HepG2 (cell line): Measurements from ENCODE around the gene TMEM8B. TPM values are rescaled to one million over a fixed set of nuclear protein-coding genes. Genes with fewer than 3 reads are reported as not detected.

Experiments used
- ATAD3A ChIP-seq: sonication (generic); formaldehyde crosslinking; IDR thresholded peaks from 2 replicates; pipeline ENCODE4 v1.4.0; 2020; ENCODE audit warnings: missing genetic modification reagents
- BORCS8-MEF2B ChIP-seq: sonication (generic); formaldehyde crosslinking; IDR thresholded peaks from 2 replicates; pipeline ENCODE4 v1.8.0; 2022; ENCODE audit warnings: mild to moderate bottlenecking, missing genetic modification reagents
- CBX1 ChIP-seq: IDR thresholded peaks from one replicate; pipeline ENCODE4 v1.6.1; 2016; ENCODE audit warnings: antibody characterized with exemption, low read depth
- FOSL2 ChIP-seq: sonication (generic); formaldehyde crosslinking; IDR thresholded peaks from 2 replicates; pipeline ENCODE4 v1.4.0; 2020; ENCODE audit warnings: missing genetic modification reagents
- GZF1 ChIP-seq: sonication (generic); formaldehyde crosslinking; IDR thresholded peaks from 2 replicates; pipeline ENCODE4 v1.5.1; 2020; ENCODE audit warnings: mild to moderate bottlenecking, missing genetic modification reagents
- HOMEZ ChIP-seq: IDR thresholded peaks from 2 replicates; pipeline ENCODE4 v1.6.1; 2016; ENCODE audit warnings: low read depth
- SOX6 ChIP-seq, 2 experiments: fragments of 450-650 bp in 1 of 2; sonication (generic) in 1 of 2; formaldehyde crosslinking in 1 of 2; IDR thresholded peaks; 2 replicates each; pipeline versions ENCODE4 v1.4.0 to v1.6.1; 2017 to 2020; ENCODE audit warnings: antibody characterized with exemption in 1 of 2, mild to moderate bottlenecking in 1 of 2, missing genetic modification reagents in 1 of 2
- TAF1 ChIP-seq: sonication (generic); formaldehyde crosslinking; IDR thresholded peaks from 2 replicates; pipeline ENCODE4 v1.4.0; 2020; ENCODE audit warnings: missing genetic modification reagents
- TERF1 ChIP-seq: sonication (generic); formaldehyde crosslinking; IDR thresholded peaks from 2 replicates; pipeline ENCODE4 v1.8.0; 2022; ENCODE audit warnings: mild to moderate bottlenecking, missing genetic modification reagents, moderate library complexity
- XRCC5 ChIP-seq: fragments of 200-400 bp; formaldehyde crosslinking; optimal IDR thresholded peaks from 2 replicates; pipeline ENCODE3; 2017; ENCODE audit warnings: mild to moderate bottlenecking, low read length
- ZBTB38 ChIP-seq: sonication (generic); formaldehyde crosslinking; IDR thresholded peaks from 2 replicates; pipeline ENCODE4 v1.5.1; 2020; ENCODE audit warnings: mild to moderate bottlenecking, missing genetic modification reagents
- ZNF160 ChIP-seq: sonication (generic); formaldehyde crosslinking; IDR thresholded peaks from 2 replicates; pipeline ENCODE4 v1.8.0; 2022; ENCODE audit warnings: mild to moderate bottlenecking, inconsistent platforms, missing genetic modification reagents
- ZSCAN22 ChIP-seq: sonication (generic); formaldehyde crosslinking; IDR thresholded peaks from 2 replicates; pipeline ENCODE4 v1.4.0; 2020; ENCODE audit warnings: mild to moderate bottlenecking, missing genetic modification reagents
- polyA plus RNA-seq, 8 experiments: library from polyadenylated mRNA; depleted of rRNA in 3 of 8; stranded (reverse) in 7 of 8; unstranded in 1 of 8; fragments of >200 nt; fragmentation: Illumina TruSeq in 4 of 8; extraction: Trizol in 4 of 8; gene quantifications; 2 replicates each; pipeline versions ENCODE4 v1.2.1 to v1.2.3, GENCODE V29; 2011 to 2016; ENCODE audit warnings: low read depth in 4 of 8, missing spikeins in 1 of 8, mixed read lengths in 1 of 8; ENCODE audit not compliant: insufficient read depth in 1 of 8
- total RNA-seq, 5 experiments: library from RNA; depleted of rRNA; stranded (reverse); fragments of >200 nt; fragmentation: Illumina TruSeq; extraction: Trizol; gene quantifications; 2 replicates each; pipeline ENCODE4 v1.2.3, GENCODE V29; 2016; ENCODE audit warnings: low read depth in 1 of 5
- TF ChIP-seq, protein P1 (sequence below): sonication (generic); formaldehyde crosslinking; IDR thresholded peaks from 2 replicates; pipeline ENCODE4 v1.4.0; 2020; ENCODE audit warnings: missing genetic modification reagents, borderline replicate concordance
- TF ChIP-seq, protein P2 (sequence below), 2 experiments: sonication (generic) in 1 of 2; formaldehyde crosslinking in 1 of 2; IDR thresholded peaks; 2 replicates each; pipeline versions ENCODE4 v1.6.1 to v1.9.0; 2014 to 2022; ENCODE audit warnings: antibody characterized with exemption in 1 of 2, borderline replicate concordance in 1 of 2, inconsistent platforms in 1 of 2, low read depth in 1 of 2, missing genetic modification reagents in 1 of 2
- TF ChIP-seq, protein P3 (sequence below): sonication (generic); formaldehyde crosslinking; IDR thresholded peaks from 2 replicates; pipeline ENCODE4 v1.4.0; 2020; ENCODE audit warnings: missing genetic modification reagents

Gene TMEM8B
- total and polyA plus RNA-seq, 2 of the 13 experiments (the other 11 are each of a cell fraction or from before 2014, with no cell fraction given) = 2.1 to 2.7 TPM

DNA sequence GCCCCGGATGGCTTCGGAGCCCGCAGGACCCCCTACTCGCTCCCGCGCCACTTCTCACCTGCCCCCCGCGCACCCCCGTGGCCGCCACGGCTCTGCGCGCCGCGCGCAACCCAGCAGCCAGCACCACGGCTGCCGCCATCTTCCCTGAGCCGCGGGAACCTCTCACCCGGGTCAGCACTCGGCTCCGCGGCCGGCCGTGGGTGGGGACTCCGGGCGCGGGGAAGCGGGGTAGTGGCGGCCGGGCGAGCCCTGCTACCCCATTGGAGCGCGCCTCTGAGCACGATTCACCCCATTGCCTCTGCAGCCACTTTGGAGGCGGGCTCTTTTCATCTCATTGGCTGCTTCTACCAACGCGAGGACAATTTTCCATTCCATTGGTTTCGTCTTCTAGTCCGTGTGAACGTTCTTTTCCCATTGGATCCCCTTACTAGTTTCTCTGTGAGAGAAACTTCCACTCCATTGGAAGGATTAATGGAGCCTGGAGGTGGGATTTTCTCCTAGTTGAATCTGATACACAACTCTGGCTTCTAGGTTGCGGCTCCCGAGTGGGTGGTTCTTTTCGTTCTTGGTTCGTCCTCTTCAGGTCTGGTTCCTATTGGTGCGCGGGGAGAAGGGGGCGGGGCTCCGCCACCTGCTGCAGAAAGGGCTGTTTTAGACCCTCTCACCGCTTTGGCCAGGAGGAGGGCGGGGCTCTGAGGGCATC is 14.0 kb upstream of the TMEM8B start, which contains the start of gene HINT2 (continued):
- TF ChIP-seq, protein P1, sequence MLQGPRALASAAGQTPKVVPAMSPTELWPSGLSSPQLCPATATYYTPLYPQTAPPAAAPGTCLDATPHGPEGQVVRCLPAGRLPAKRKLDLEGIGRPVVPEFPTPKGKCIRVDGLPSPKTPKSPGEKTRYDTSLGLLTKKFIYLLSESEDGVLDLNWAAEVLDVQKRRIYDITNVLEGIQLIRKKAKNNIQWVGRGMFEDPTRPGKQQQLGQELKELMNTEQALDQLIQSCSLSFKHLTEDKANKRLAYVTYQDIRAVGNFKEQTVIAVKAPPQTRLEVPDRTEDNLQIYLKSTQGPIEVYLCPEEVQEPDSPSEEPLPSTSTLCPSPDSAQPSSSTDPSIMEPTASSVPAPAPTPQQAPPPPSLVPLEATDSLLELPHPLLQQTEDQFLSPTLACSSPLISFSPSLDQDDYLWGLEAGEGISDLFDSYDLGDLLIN (CRISPR knock-in tag) = no peak
- TF ChIP-seq TERF1 (CRISPR knock-in tag) (no peak), SOX6 (IDR thresholded peaks at IDR 0.05) (no peak), SOX6 (CRISPR knock-in tag; IDR thresholded peaks at IDR 0.05) (no peak; the same call in 1 of the 2 replicates), ZBTB38 (CRISPR knock-in tag) (no peak), FOSL2 (CRISPR knock-in tag) (no peak; the same call in 1 of the 2 replicates), TAF1 (CRISPR knock-in tag) (peak; percentile 92), ZSCAN22 (no peak), ATAD3A (CRISPR knock-in tag) (no peak), ZNF160 (CRISPR knock-in tag) (peak; percentile 54; the same call in 1 of the 2 replicates), HOMEZ (no peak), BORCS8-MEF2B (CRISPR knock-in tag) (peak; percentile 22; the same call in 1 of the 2 replicates), CBX1 (no peak), GZF1 (CRISPR knock-in tag) (no peak), XRCC5 (peak; percentile 20)
- TF ChIP-seq, protein P2, sequence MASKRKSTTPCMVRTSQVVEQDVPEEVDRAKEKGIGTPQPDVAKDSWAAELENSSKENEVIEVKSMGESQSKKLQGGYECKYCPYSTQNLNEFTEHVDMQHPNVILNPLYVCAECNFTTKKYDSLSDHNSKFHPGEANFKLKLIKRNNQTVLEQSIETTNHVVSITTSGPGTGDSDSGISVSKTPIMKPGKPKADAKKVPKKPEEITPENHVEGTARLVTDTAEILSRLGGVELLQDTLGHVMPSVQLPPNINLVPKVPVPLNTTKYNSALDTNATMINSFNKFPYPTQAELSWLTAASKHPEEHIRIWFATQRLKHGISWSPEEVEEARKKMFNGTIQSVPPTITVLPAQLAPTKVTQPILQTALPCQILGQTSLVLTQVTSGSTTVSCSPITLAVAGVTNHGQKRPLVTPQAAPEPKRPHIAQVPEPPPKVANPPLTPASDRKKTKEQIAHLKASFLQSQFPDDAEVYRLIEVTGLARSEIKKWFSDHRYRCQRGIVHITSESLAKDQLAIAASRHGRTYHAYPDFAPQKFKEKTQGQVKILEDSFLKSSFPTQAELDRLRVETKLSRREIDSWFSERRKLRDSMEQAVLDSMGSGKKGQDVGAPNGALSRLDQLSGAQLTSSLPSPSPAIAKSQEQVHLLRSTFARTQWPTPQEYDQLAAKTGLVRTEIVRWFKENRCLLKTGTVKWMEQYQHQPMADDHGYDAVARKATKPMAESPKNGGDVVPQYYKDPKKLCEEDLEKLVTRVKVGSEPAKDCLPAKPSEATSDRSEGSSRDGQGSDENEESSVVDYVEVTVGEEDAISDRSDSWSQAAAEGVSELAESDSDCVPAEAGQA (IDR thresholded peaks at IDR 0.05; ENCODE audit: low read depth) = no peak
- TF ChIP-seq, protein P2 (CRISPR knock-in tag; IDR thresholded peaks at IDR 0.05; ENCODE audit: borderline replicate concordance) = 0 out of 2 replicates have a peak, but pooled peaks have one; percentile 62
- TF ChIP-seq, protein P3, sequence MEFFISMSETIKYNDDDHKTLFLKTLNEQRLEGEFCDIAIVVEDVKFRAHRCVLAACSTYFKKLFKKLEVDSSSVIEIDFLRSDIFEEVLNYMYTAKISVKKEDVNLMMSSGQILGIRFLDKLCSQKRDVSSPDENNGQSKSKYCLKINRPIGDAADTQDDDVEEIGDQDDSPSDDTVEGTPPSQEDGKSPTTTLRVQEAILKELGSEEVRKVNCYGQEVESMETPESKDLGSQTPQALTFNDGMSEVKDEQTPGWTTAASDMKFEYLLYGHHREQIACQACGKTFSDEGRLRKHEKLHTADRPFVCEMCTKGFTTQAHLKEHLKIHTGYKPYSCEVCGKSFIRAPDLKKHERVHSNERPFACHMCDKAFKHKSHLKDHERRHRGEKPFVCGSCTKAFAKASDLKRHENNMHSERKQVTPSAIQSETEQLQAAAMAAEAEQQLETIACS = 0 out of 2 replicates have a peak, but pooled peaks have one; percentile 52
